Measurements from ENCODE around the gene NR3C1.

- TF ChIP-seq CTCF (conservative IDR thresholded peaks at IDR 0.05; ENCODE audit: low read length), result no peak
- no peak for TF ChIP-seq EZH2phosphoT487 (IDR thresholded peaks at IDR 0.05; ENCODE audit: borderline replicate concordance)
These were observed 90.7 kb downstream of the NR3C1 start for GRCh38 chr5:143312822-143313221.

Measured in Loucy (cell line).